Lung (tissue), 12 donors: ENCODE results near the gene PNO1. TPM values are rescaled to one million over a fixed set of nuclear protein-coding genes. Genes with fewer than 3 reads are reported as not detected.
A peak's percentile ranks its signal among the peaks of the same experiment; 100 is the strongest.

ENCODE experiments used
- ATAC-seq: fragments of 200-7000 bp; cut with Tn5 transposase; one replicate; pipeline ENCODE4 v1.9.1; 2020; ENCODE audit warnings: moderate number of reproducible peaks; ENCODE audit not compliant: insufficient read depth, low FRiP score
- DNase-seq, 3 donors: peaks; one replicate each; pipeline ENCODE4 v3.0.0-alpha.2; 2013 to 2017
- H3K27ac ChIP-seq, 2 donors: one replicate each; pipeline ENCODE4 v1.5.1; 2013; ENCODE audit warnings: mild to moderate bottlenecking in 2 of 2, moderate library complexity in 2 of 2, control low read depth in 1 of 2, inconsistent platforms in 1 of 2, low read depth in 1 of 2, low read length in 1 of 2
- H3K27me3 ChIP-seq, 3 donors: one replicate each; pipeline ENCODE4 v1.5.1; 2013; ENCODE audit warnings: low read length in 2 of 3; ENCODE audit not compliant: control insufficient read depth in 3 of 3, insufficient read depth in 3 of 3
- H3K36me3 ChIP-seq, 4 donors: one replicate each; pipeline ENCODE4 v1.5.1; 2013; ENCODE audit warnings: low read length in 4 of 4, mild to moderate bottlenecking in 1 of 4, moderate library complexity in 1 of 4; ENCODE audit not compliant: control insufficient read depth in 4 of 4, insufficient read depth in 4 of 4
- H3K4me1 ChIP-seq, 5 donors: one replicate each; pipeline ENCODE4 v1.5.1; 2013; ENCODE audit warnings: low read length in 5 of 5, mild to moderate bottlenecking in 2 of 5, moderate library complexity in 1 of 5; ENCODE audit not compliant: control insufficient read depth in 5 of 5, insufficient read depth in 5 of 5
- H3K4me3 ChIP-seq: one replicate; pipeline ENCODE4 v1.5.1; 2013; ENCODE audit warnings: mild to moderate bottlenecking, control low read depth, moderate library complexity
- H3K9ac ChIP-seq, 2 donors: one replicate each; pipeline ENCODE4 v1.5.1; 2013; ENCODE audit warnings: low read length in 2 of 2, control low read depth in 1 of 2; ENCODE audit not compliant: insufficient read depth in 1 of 2
- H3K9me3 ChIP-seq, 4 donors: one replicate each; pipeline ENCODE4 v1.5.1; 2013; ENCODE audit warnings: low read length in 3 of 4, mild to moderate bottlenecking in 1 of 4, moderate library complexity in 1 of 4; ENCODE audit not compliant: control insufficient read depth in 4 of 4, insufficient read depth in 3 of 4
- WGBS, 2 donors: extraction: QIAGEN DNeasy Blood & Tissue Kit; methylation state at CpG; one replicate each; pipeline ENCODE4 v1.1.7; 2013; 5-methylcytosine and 5-hydroxymethylcytosine counted together
- polyA plus RNA-seq, 2 donors: library from polyadenylated mRNA; stranded (reverse); fragments of 200-250 nt; gene quantifications; one replicate each; pipeline ENCODE4 v1.2.1, GENCODE V29; 2013
- total RNA-seq, 2 donors: library from RNA; depleted of rRNA in 1 of 2; stranded (reverse); fragments of >200 nt in 1 of 2; gene quantifications; one replicate each; pipeline ENCODE4 v1.2.1, GENCODE V29; 2014 to 2021
- TF ChIP-seq, protein P1 (sequence below): IDR thresholded peaks from 2 replicates; pipeline ENCODE4 v1.5.1; 2012; ENCODE audit warnings: mild to moderate bottlenecking; ENCODE audit errors: control extremely low read depth, extremely low read depth
- donor health status: control.
- donor health status: control.
- donor health status: Bipolar disorder and iron deficiency.
- donor health status: healthy.
- donor health status: DM: yes; HTN: yes; CAD: no.

Gene PNO1
- total and polyA plus RNA-seq, 4 donors = 7.8 to 19.4 (median 10.8) TPM

GRCh38 chr2:68121873-68122679 lies 35.6 kb upstream of the PNO1 start:
- 45% methylated on average over 16 of the region's 16 CpGs for WGBS, 2 donors
- H3K36me3 ChIP-seq = no peaks in the 10 kb centered on the region
- H3K4me3 ChIP-seq = no peak overlapping the region
- H3K9me3 ChIP-seq = no peaks in the 10 kb centered on the region
- H3K4me1 ChIP-seq = peaks cover 0 to 5% (median 0%) of the 10 kb centered on the region in 5 donors
- no peaks in the 10 kb centered on the region for H3K27me3 ChIP-seq
- H3K9ac ChIP-seq = no peak overlapping the region
- peak; percentile 80 for ATAC-seq
- peak; percentile 90 to 93 (median 91) for DNase-seq
- TF ChIP-seq, protein P1, sequence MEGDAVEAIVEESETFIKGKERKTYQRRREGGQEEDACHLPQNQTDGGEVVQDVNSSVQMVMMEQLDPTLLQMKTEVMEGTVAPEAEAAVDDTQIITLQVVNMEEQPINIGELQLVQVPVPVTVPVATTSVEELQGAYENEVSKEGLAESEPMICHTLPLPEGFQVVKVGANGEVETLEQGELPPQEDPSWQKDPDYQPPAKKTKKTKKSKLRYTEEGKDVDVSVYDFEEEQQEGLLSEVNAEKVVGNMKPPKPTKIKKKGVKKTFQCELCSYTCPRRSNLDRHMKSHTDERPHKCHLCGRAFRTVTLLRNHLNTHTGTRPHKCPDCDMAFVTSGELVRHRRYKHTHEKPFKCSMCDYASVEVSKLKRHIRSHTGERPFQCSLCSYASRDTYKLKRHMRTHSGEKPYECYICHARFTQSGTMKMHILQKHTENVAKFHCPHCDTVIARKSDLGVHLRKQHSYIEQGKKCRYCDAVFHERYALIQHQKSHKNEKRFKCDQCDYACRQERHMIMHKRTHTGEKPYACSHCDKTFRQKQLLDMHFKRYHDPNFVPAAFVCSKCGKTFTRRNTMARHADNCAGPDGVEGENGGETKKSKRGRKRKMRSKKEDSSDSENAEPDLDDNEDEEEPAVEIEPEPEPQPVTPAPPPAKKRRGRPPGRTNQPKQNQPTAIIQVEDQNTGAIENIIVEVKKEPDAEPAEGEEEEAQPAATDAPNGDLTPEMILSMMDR = peak; percentile 98
- H3K27ac ChIP-seq = no peak overlapping the region

- DNase-seq (no peak), ATAC-seq (no peak)
- Histone ChIP-seq H3K36me3 (no peaks in the 10 kb centered on the region), H3K27ac (no peak overlapping the region), H3K4me3 (no peak overlapping the region), H3K9ac (no peak overlapping the region), H3K9me3 (no peaks in the 10 kb centered on the region), H3K27me3 (no peaks in the 10 kb centered on the region), H3K4me1 (peaks cover 0 to 5% (median 0%) of the 10 kb centered on the region in 5 donors)
- 35 to 38% methylated on average over 8 of the region's 8 CpGs for WGBS, 2 donors
- TF ChIP-seq, protein P1 = no peak
Observed at GRCh38 chr2:68122680-68122964, 35.1 kb upstream of the PNO1 start.

GRCh38 chr2:68124321-68124720 lies 33.4 kb upstream of the PNO1 start:
- ATAC-seq (no peak), DNase-seq (no peak)
- Histone ChIP-seq H3K9me3 (no peaks in the 10 kb centered on the region), H3K9ac (no peak overlapping the region), H3K4me3 (no peak overlapping the region), H3K4me1 (peaks cover 0 to 5% (median 0%) of the 10 kb centered on the region in 5 donors), H3K36me3 (no peaks in the 10 kb centered on the region), H3K27ac (no peak overlapping the region), H3K27me3 (no peaks in the 10 kb centered on the region)
- TF ChIP-seq, protein P1 = no peak
- WGBS, 2 donors = 46 to 67% methylated on average over 2 of the region's 2 CpGs

- Histone ChIP-seq H3K27me3 (no peaks in the 10 kb centered on the region), H3K9me3 (no peaks in the 10 kb centered on the region), H3K27ac (no peak overlapping the region), H3K36me3 (no peaks in the 10 kb centered on the region), H3K9ac (no peak overlapping the region), H3K4me1 (peaks cover 0 to 5% (median 0%) of the 10 kb centered on the region in 5 donors), H3K4me3 (no peak overlapping the region)
- peak in 2 of 3 donors; percentile 17 to 39 for DNase-seq
- no peak for ATAC-seq
- WGBS, 2 donors = 59 to 83% methylated on average over 5 of the region's 5 CpGs
- TF ChIP-seq, protein P1 = no peak
Observed at GRCh38 chr2:68125821-68126220, 31.9 kb upstream of the PNO1 start.
